GM19043 (cell line): ENCODE data around the gene PARD3B.

ENCODE experiments used
- ATAC-seq: cut with Tn5 transposase; IDR thresholded peaks from one replicate; pipeline ENCODE4 v1.9.1; 2021; ENCODE audit warnings: low read depth; ENCODE audit not compliant: unreplicated experiment

Gene PARD3B

DNA sequence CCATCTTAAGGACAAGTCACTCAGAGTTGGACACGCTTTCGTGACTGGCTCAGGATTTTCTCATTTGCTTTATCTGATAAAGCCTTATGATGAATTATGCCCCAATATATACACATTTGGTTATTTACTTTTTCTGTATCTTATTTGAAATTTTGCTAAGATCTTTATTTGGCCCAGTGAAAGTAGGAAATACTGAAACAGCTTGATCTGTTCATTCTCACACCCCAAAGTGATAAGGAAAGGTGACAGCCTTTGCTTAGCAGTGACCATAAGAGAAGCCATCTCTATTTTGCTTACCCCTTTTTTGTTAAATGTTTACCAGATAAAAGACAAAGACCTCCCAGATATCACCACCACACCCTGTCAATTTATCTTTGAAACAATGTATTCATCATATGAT lies 428.3 kb downstream of the PARD3B start:
- ATAC-seq: no peak

DNA sequence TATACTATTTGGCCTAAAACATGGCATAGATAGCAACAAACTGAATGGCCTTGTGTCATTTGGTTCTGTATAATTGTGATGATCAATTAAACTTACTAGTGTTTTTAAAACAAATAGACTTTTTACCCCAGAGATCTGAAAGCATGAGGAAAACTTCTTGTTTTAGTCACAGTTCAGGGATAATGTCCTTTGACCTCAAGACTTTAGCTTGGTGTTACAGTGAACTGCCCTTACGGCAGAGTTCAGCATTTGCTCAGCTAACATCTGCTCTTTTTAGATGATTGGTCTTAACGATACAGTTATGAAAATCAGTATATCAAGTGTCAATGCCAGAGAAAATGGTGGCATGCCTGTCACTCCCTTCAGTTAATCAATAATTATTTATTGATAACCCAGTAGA lies 429.2 kb downstream of the PARD3B start:
- ATAC-seq: no peak

DNA sequence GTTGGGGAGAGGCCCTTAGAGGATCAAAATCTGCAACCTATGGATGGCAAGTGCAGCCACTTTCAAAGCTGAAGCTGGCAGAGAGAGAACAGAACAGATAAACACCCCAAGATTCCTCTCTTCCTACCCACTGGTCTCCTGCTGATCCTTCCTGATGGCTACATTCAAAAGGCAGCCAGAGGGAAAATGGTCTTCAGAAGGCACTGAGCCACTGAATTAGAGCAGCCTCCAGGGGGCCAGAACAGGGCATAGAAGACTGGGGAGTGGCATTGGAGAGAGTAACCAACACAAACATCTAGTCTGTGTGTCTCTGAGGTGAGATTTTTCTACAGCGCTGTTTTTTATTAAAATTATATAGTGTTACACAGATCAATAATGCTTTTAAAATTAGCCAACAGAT lies 432.6 kb downstream of the PARD3B start:
- ATAC-seq: no peak

DNA sequence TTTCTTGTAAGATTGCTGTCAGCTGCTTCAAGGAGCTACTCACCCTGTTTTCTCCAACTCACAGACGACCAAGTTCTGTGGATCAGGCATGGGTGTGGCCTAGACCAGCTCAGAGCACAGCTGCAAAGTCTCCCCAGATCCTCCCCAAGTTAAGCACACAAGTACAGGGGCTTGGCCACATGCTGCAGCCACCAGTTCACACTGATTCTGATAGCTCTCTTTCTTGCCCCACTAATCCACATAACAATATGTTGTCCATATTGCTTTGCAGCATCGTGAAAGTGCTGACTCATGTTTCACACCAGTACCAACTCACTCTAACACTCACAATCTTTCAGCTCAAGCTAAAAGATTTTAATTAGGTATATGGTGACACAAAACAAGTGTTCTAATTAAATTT lies 437.0 kb downstream of the PARD3B start:
- ATAC-seq: no peak

DNA sequence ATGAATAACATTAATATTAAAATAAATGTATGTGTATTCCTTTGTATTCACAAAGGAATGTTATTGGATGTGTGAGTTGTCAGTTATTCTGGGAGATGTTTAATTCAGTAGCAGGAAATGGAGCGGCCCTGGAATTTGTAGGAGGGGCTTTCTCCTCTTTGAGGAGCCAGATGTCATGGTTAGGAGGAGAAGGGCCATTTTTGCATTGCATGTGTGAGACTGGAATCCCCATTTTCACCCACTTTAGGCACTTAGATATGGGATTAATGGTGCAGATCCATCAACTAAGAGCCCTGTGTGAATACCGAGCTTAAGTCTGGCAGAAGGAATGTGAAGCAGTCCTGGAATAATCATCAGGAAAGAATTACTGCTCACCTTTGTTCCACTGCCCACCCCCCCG lies 439.2 kb downstream of the PARD3B start:
- no peak for ATAC-seq

DNA sequence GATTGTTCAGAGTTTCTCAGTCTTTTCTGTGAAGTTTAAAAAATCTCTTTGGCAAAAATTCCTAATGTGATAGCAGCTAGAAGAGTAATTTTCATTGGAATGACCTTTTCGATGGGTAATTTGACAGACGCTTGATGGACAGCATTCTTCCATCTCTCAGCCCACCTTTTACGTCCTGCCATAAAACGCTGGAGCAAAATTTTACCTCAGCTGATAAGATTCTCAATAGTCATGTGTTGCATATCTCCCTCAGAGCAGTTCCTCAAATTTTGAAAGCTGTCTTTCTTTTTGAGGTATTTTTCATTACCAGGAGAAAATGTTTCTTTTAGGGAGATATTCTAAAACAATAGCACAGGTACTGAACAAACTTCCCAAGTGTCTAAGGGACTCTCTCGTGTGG lies 441.4 kb downstream of the PARD3B start:
- no peak for ATAC-seq

DNA sequence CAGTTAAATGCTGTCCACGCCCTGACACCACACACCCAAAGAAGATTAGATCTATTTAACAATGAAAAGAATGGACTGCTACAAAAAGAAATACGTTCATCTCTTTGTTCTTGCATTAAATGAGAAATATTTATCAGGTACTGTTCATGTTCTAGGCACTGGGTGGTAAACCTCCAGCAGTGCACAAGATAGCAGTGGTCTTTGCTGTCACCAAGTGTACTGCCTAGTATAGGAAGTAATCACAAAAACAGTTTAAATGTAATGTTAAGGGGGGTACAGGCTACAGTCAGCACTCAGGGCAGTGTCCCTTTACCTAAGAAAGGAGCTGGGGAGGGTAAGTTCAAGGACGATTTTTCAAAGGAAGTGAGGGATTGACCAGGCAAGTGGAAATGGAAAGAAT lies 443.6 kb downstream of the PARD3B start:
- no peak for ATAC-seq

DNA sequence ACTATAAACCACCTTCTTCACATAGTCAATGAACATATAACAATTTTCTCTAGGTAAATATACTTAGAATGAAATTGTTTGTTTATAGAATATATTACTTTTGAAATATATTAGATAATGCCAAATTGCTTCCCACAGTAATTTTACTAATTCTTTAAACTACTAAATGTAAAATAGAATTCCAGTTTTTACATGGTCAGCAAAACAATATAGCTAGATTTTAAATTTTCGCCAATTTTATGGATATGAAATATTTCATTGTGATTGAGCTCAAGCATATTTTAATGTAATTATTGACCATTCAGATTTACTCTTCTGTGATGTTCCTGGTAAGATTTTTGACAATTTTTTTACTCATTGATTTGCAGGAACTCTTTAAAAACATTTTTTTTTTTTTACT lies 444.6 kb downstream of the PARD3B start:
- ATAC-seq: no peak

DNA sequence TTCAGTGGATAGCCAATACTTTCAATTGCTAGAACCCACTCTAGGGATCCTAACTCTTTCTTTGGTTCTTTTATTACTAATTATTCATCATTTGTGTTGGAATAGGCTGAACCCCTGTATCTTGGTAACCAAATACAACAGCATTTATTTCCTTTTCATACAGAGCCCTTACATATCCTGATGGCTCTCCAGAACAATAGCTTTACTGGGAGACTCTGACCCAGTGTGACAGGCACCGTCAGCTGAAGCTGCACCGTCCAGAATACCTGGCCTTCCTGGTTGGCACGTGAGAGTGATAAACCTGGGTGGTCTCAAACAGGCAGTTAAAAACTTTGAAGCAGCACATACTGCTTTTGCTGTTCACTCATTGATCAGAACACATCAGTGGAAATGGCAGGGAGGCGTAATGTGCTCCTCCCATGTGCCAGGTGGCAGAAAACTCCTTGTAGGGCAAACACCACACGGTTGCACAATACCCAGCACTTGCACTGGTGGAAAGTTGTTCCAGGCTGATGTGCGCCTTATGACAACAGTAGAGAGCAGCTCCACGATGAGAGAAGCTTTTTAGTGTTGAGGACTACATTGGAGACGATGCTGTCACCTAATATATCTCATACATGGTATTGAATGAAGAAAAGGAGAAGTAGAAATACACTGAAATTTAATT lies 456.2 kb downstream of the PARD3B start:
- no peak for ATAC-seq

DNA sequence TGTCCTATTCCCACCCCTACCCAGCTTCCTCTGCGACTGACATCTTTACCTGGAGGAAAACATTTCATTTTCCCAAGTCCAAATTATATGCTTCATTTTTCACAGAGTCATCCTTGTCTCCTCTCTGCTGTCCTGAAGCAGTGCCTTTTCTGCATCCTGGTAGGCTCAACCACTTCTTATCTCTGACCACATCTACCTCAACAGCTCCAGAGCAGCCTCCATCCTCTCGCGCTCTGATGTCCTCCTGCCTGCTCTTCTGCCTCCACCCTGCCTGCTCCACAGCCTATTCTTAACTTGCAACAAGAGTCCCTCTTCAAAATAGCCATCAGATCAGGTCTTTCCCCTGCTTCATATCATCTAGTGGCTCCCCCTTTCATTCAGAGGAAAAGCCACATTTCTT lies 457.1 kb downstream of the PARD3B start:
- ATAC-seq: no peak

DNA sequence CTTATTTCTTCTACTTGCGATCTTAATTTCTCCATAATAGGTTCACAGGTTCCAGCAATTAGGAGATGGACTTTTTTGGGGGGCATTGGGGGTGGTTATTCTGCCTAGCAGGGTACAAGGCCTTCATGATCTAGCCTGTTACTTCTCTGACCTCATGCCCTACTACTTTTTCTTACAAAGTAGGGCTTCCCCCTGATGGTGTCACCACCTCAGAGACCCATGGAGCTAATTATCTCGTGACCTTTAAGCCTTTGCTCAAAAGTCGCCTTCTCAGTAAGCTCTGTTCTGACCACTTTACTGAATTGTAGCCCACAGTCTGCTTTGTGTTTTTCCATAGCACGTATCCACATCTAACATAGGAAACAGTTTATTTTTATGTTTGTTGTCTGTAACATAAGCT lies 458.0 kb downstream of the PARD3B start:
- no peak for ATAC-seq

DNA sequence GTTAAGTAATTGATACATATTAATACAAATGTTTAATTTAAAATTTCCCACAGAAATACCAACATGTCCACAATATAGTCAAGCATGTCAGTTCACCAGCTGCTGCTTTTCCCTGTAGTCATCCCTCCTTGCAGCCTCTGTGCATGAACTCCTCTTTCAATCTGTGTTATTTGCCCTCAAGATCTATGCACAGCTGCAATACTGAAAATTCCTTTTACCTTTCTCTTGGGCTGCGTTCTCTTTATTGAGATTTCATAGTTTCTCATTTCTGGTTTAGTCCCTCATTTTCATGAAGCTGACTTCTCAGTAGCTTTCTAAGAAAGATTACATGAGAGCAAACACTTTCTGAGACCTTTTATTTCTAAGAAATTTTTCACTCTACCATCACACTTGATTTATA lies 464.9 kb downstream of the PARD3B start:
- ATAC-seq: no peak

DNA sequence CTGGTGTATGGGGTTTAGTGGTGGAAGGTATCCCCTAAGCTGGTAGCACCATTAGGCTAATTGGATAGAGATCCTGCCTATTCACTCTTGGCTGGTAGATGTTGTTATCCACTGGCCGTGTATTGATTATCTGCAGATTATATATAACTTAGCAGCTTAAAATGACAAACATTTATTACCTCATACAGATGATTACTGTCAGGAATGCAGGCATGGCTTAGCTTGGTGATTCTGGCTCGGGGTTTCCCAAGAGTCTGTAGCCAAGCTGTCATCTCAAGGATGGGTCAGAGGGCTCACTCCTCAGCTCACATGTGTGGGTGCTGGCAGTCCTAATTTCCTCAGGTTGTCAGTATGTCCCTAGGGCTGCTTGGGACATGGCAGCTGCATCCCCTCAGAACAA lies 465.8 kb downstream of the PARD3B start:
- ATAC-seq: no peak

DNA sequence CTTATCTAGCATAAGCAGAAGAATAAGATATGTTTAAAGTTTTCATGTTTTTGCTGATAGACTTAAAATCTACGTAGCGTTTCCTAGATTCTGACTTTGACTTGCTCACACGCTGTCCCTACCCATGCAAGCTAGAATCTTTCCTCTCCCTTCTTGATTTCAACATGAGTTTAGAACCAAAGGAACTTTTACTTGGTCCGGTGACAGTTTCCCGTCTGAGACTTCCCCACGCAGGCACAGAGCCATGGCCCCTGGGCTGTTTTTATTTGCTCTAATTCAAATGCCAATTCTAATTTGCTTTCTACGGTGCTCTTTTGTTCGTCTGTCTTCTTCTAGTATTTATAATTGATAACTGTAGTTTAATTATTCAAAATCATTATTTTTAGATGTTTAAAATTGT lies 467.7 kb downstream of the PARD3B start:
- no peak for ATAC-seq

DNA sequence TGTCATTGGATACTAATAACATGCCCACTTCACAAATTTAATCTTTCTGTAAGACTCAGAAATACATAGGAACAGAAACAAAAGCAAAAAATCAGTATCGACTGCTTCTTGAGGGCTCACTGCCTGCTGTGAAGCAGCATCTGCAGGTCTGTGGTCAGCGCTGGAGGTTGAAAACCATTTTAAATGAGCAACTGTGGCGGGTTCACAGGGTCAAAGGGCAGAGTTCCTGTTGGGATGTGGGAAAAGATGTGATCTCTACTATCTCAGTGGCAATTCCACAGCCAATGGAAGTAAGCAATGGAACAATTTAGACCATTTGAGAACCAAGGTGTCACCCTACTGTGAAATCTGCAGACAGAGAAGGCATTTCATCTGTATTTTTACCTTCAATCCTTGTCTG lies 468.3 kb downstream of the PARD3B start:
- ATAC-seq: no peak

DNA sequence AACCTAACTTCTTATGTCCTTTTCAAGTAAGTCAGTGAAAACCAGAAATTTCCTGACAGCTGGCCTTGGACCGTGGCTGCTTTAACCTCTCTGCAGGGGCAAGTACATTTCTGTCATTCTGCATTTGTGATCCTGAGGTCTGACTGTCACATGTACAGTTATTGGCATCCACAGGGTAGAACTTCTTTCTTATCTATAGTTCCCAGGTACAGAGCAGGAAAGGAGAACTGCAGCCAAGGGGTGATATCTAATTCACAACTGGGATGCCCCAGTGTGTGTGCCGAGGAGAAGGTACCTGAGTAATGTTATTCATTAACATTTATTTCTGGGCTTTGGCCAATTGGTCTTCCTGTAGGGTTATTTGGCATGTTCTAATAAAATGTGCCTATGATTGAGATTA lies 468.9 kb downstream of the PARD3B start:
- ATAC-seq: no peak

DNA sequence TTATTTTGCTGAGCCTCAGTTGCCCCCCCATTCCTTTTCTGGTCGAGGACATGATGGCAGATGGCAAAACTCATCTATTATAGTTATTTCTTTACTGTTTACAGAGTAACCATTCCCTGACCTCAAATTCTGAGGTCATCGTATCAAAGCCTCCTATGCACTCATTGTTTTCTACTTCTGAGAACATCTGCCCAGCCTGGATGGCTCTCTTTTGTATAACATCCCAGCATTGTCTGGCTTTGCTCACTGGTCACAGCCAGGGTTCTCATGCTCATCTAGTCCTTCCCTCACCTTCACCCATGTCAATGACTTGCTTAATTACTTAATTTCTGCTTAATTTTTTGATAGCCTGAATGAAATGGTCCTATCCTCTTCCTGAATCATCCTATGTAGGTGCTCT lies 472.1 kb downstream of the PARD3B start:
- no peak for ATAC-seq

DNA sequence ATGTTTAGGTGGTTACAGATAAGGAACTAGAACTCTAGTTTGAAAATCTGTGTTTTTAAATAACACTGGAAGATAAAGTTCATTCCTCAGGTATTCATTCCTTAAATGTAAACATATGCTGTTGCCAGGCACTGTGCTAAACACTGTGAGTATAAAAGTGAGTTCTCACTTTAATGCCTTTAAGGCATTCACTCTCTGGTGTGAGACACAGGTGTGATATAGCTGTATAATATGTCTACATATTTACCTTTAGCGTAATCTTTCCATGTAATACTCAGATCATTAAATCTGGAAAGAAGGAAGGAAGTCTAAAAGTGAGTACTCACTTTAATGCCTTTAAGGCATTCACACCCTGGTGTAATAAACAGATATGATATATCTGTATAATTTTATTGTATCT lies 472.6 kb downstream of the PARD3B start:
- no peak for ATAC-seq

DNA sequence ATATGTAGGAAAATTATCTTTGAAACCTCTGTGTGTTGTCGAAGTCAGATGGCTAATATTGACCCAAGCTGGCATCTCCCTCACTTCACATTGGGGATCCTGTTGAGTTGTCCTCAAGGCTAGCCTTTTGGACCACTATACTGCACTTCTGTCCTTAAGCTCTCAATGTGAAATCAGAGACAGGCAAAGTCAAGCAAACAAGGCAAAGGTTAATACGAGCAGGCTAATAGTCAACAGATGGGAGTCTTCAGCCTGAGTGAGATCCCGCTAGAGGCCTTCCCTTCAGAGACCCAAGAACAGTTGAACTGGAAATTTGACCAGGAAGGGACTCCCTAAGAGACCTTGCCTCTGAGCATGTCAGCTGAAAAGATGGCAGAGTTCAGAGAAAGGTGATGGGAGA lies 475.4 kb downstream of the PARD3B start:
- ATAC-seq: no peak

DNA sequence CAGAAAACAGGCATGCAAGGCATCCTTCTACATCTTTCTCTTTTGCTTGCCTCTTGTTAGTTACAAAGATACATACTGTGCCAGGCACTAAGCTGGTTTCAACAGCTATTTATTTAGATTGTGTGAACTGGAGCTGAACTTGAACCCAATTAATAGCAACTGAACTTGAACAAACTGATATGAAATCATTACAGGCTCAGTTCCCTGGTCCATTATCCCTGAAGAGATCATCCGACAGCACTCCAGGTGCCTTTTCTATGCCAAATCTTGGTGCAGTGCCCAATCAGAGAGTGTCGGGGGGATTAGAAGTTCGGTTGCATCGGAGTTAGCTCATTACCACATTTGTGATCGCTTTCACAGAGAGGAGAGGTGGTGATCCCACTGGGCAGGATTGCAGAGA lies 477.6 kb downstream of the PARD3B start:
- no peak for ATAC-seq

DNA sequence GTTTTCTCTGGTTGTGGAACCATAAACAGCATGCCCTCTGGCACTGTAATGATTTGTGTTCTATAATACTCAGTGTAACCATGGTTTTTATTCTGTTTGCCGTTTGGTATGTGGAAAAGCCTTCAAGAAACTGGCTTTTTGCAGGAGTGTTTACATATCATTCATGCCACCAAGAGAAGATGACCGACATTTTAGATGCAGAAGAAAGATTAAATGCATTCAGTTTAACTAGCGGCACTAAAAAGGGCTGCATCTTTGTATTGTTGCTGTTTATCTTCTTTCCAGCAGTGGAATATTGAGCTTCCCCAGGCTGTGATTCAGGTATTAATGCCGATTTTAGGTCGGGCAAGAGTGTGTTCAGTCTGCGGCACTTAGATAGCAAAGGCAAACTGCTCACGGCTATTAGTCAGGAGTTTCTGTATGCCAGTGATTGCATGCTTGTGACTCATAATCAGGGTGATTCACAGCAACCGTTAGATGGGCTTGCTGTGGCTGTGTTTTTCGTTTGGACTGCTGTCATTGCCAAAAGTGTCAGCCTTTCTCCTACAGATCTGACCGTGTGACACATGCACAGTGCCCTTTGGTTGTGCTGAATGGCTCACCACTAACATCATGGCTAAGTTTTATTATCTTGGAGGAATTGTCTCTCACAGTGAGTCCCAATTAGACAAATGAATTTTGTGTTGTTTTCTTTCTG lies 479.7 kb downstream of the PARD3B start:
- no peak for ATAC-seq

DNA sequence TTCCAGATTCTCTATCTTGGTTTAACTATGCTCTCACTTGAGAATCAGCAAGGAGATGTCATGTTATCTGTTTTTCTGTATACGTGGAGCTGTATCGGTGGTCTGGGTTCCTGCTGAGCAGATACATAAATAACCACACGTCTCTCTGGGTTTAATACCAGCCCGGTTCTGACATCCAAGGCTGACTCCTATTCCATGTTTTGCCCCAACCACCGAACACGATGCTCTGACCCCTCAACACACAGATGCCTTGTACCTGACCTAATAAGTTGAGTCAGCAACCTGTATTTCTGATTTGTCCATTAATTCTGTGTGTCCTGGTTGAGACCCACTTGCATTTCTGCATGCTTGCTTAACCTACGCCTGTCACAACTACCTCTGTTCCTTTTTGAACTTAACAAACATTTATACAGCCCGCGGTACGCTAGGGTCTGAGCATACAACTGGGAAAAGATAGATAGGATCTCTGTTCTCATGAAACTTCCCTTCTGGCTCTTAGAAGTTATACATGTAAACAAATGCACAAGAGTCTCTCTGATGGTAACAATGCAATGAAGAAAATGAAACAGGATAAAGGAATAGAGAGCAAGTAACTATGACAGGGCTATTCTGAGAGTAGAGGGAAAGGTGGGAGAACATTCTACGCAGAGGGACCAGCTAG lies 480.4 kb downstream of the PARD3B start:
- ATAC-seq: no peak
